Common myeloid progenitor, CD34-positive (primary cell): Measurements from ENCODE around the gene PHF19.

Source experiments
- CTCF ChIA-PET: fragments of 350-600 bp; sonication (Branson Sonifier 250); formaldehyde crosslinking; loops from one replicate; lab custom pipeline; 2021; ENCODE audit warnings: antibody characterized with exemption; lab: Charles Lee
- POLR2A ChIA-PET: fragments of 350-600 bp; sonication (Branson Sonifier 250); formaldehyde crosslinking; loops from one replicate; lab custom pipeline; 2021; ENCODE audit warnings: antibody characterized with exemption; lab: Charles Lee
- DNase-seq, 3 donors: peaks; one replicate each; pipeline versions ENCODE4 v3.0.0 to v3.0.0-alpha.2; 2013
- H3K27ac ChIP-seq, 2 experiments: 1 replicate in 1 of 2; 2 replicates in 1 of 2; pipeline ENCODE4 v1.7.0; 2013; ENCODE audit warnings: inconsistent platforms in 2 of 2, low read length in 2 of 2, mild to moderate bottlenecking in 2 of 2, low read depth in 1 of 2, moderate library complexity in 1 of 2; ENCODE audit not compliant: severe bottlenecking in 2 of 2, insufficient read depth in 1 of 2, poor library complexity in 1 of 2
- H3K27me3 ChIP-seq, 5 experiments: replicated peaks in 2 of 5; 1 replicate in 3 of 5; 2 replicates in 2 of 5; pipeline versions ENCODE4 v1.6.1 to v1.7.0; 2013; ENCODE audit warnings: low read length in 4 of 5, mild to moderate bottlenecking in 2 of 5, moderate library complexity in 2 of 5, inconsistent platforms in 1 of 5; ENCODE audit not compliant: insufficient read depth in 5 of 5, control insufficient read depth in 4 of 5
- H3K36me3 ChIP-seq, 4 experiments: 1 replicate in 2 of 4; 2 replicates in 2 of 4; pipeline versions ENCODE4 v1.6.1 to v1.7.0; 2013; ENCODE audit warnings: low read length in 3 of 4, control low read depth in 1 of 4, mild to moderate bottlenecking in 1 of 4; ENCODE audit not compliant: control insufficient read depth in 4 of 4, insufficient read depth in 4 of 4
- H3K4me1 ChIP-seq, 4 experiments: 1 replicate in 3 of 4; 2 replicates in 1 of 4; pipeline versions ENCODE4 v1.6.1 to v1.7.1; 2013; ENCODE audit warnings: low read length in 3 of 4, mild to moderate bottlenecking in 3 of 4, control low read depth in 1 of 4, inconsistent platforms in 1 of 4, moderate library complexity in 1 of 4; ENCODE audit not compliant: control insufficient read depth in 4 of 4, insufficient read depth in 4 of 4; ENCODE audit errors: control extremely low read depth in 1 of 4
- H3K4me3 ChIP-seq, 7 experiments: 1 replicate in 4 of 7; 2 replicates in 3 of 7; pipeline versions ENCODE4 v1.5.1 to v1.7.0; 2013; ENCODE audit warnings: mild to moderate bottlenecking in 7 of 7, low read length in 6 of 7, moderate library complexity in 6 of 7, inconsistent platforms in 2 of 7, low read depth in 2 of 7, control low read depth in 1 of 7; ENCODE audit not compliant: insufficient read depth in 4 of 7, control insufficient read depth in 1 of 7; ENCODE audit errors: extremely low read depth in 1 of 7
- H3K9me3 ChIP-seq, 5 experiments: 1 replicate in 4 of 5; 2 replicates in 1 of 5; pipeline versions ENCODE4 v1.6.1 to v1.7.1; 2013; ENCODE audit warnings: low read length in 4 of 5, mild to moderate bottlenecking in 2 of 5, inconsistent platforms in 1 of 5, low read depth in 1 of 5, moderate library complexity in 1 of 5; ENCODE audit not compliant: control insufficient read depth in 4 of 5, insufficient read depth in 2 of 5; ENCODE audit errors: control extremely low read depth in 1 of 5
- WGBS: methylation state at CpG from one replicate; pipeline ENCODE4 v1.1.5; 2013; ENCODE audit not compliant: insufficient coverage; 5-methylcytosine and 5-hydroxymethylcytosine counted together

Gene PHF19

DNA sequence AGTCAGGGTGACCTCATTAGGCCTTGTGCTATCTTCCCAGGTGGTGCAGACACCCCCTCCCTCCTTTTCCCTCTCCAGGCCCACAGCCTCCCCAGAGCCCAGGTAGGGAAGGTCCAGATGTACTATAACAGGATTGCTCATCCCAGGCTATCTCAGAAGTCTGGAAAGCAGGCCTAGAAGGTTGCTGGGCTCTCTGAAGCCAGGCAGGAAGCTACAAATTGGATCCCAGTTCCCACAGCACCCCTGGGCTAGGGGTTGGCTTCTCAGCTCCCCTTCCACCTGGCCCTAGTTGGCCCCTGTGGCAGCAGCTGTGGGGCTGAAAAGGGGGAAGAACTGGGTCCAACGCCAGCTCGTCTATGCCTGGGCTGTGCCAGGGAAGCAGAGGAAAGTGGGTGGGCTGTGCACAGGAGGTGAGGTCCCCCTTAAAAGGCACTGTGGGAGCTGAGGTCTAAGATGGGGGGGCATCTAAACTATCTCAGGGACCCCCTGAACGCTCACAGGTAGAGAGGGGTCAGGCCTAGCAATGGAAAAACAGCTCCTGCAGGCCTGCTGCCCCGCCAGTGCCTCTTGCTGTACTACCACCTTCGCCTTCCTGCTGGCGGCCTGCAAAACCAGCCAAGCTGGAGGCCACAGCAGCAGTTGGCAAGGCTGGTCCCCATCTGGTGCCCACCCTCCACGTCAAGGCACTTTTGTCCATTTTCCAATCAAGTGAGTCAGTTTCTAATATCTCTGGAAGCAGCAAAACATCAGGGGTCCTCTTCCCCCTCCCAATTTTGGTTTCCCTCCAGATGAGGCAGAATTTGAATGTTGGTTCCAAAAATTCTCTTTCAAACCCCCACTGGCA, 20.9 kb downstream of the PHF19 start:
- no peak overlapping the region for H3K4me3 ChIP-seq
- ChIA-PET POLR2A (no interaction called here), CTCF (no interaction called here)
- H3K36me3 ChIP-seq = peaks cover 20 to 77% (median 54%) of the 10 kb centered on the region in 4 experiments
- DNase-seq = no peak
- H3K27ac ChIP-seq = peak overlapping the region in 1 of 2 experiments; percentile 2
- peaks cover 0 to 9% (median 2%) of the 10 kb centered on the region in 4 experiments for H3K4me1 ChIP-seq
- WGBS = 100% methylated on average over 7 of the region's 7 CpGs
- H3K9me3 ChIP-seq = no peaks in the 10 kb centered on the region
- no peaks in the 10 kb centered on the region for H3K27me3 ChIP-seq

- Histone ChIP-seq H3K4me3 (no peak overlapping the region), H3K4me1 (peaks cover 0 to 9% (median 2%) of the 10 kb centered on the region in 4 experiments), H3K27ac (no peak overlapping the region), H3K9me3 (no peaks in the 10 kb centered on the region), H3K36me3 (peaks cover 16 to 65% (median 45%) of the 10 kb centered on the region in 4 experiments), H3K27me3 (no peaks in the 10 kb centered on the region)
- CTCF ChIA-PET = no interaction called here
- 100% methylated on average over 1 of the region's 3 CpGs for WGBS
- POLR2A ChIA-PET = no interaction called here
- no peak for DNase-seq
Observed at GRCh38 chr9:120854596-120855327, 22.2 kb downstream of the PHF19 start.

DNA sequence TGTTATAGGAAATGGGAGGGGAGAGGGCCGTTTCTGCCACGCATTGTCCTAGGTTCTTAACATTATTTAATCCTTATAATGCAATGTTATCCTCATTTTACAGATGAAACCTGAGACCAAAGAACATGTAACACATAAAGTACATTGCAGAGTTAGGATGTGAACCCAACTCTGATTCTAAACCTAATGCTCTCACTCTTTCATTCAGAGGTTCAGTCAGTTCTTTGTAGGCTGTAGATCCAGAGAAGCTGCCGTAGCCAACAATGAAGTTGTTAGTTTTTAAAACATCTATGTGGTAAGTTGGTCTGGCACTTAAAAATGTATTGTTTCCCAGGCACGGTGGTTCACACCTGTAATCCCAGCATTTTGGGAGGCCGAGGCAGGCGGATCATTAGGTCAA, 23.8 kb downstream of the PHF19 start:
- ChIA-PET POLR2A (no interaction called here), CTCF (interaction anchor here (1.0 to 1.5 kb wide), 3 partner anchors 13 to 97 kb away, joined by 3 to 8 read pairs (median 3); no protein-coding TSS in a partner anchor)
- Histone ChIP-seq H3K36me3 (peaks cover 14 to 55% (median 33%) of the 10 kb centered on the region in 4 experiments), H3K9me3 (no peaks in the 10 kb centered on the region), H3K27ac (peak overlapping the region in 1 of 2 experiments; percentile 35), H3K27me3 (no peaks in the 10 kb centered on the region), H3K4me1 (peaks cover 0 to 9% (median 2%) of the 10 kb centered on the region in 4 experiments), H3K4me3 (no peak overlapping the region)
- no CpG with 5 or more reads among the region's 6 CpGs for WGBS
- DNase-seq = no peak

GRCh38 chr9:120852240-120853010, 24.6 kb downstream of the PHF19 start:
- no peak for DNase-seq
- no peak overlapping the region for H3K4me3 ChIP-seq
- H3K9me3 ChIP-seq = no peaks in the 10 kb centered on the region
- POLR2A ChIA-PET = no interaction called here
- H3K27me3 ChIP-seq = no peaks in the 10 kb centered on the region
- CTCF ChIA-PET = interaction anchor here (0.6 to 1.5 kb wide), 4 partner anchors 12 to 96 kb away, joined by 3 to 8 read pairs (median 3); no protein-coding TSS in a partner anchor
- peaks cover 11 to 54% (median 26%) of the 10 kb centered on the region in 4 experiments for H3K36me3 ChIP-seq
- no peak overlapping the region for H3K27ac ChIP-seq
- 29% methylated on average over 1 of the region's 5 CpGs for WGBS
- peaks cover 0 to 9% (median 2%) of the 10 kb centered on the region in 4 experiments for H3K4me1 ChIP-seq

- Histone ChIP-seq H3K36me3 (peaks cover 6 to 46% (median 21%) of the 10 kb centered on the region in 4 experiments), H3K27me3 (no peaks in the 10 kb centered on the region), H3K9me3 (no peaks in the 10 kb centered on the region), H3K27ac (no peak overlapping the region), H3K4me3 (no peak overlapping the region), H3K4me1 (peaks cover 0 to 9% (median 2%) of the 10 kb centered on the region in 4 experiments)
- CTCF ChIA-PET = interaction anchor here (0.7 to 1.2 kb wide), 2 partner anchors 18 to 501 kb away, joined by 3 read pairs; no protein-coding TSS in a partner anchor
- 100% methylated on average over 1 of the region's 1 CpG for WGBS
- POLR2A ChIA-PET = no interaction called here
- DNase-seq = no peak
Observed at GRCh38 chr9:120851449-120851848, 25.5 kb downstream of the PHF19 start.

GRCh38 chr9:120850315-120850714, 26.7 kb downstream of the PHF19 start:
- H3K27ac ChIP-seq = no peak overlapping the region
- H3K4me1 ChIP-seq = peaks cover 0 to 9% (median 2%) of the 10 kb centered on the region in 4 experiments
- ChIA-PET CTCF (no interaction called here), POLR2A (no interaction called here)
- H3K36me3 ChIP-seq = peaks cover 3 to 45% (median 15%) of the 10 kb centered on the region in 4 experiments
- WGBS = 100% methylated on average over 2 of the region's 3 CpGs
- no peaks in the 10 kb centered on the region for H3K27me3 ChIP-seq
- H3K9me3 ChIP-seq = no peaks in the 10 kb centered on the region
- no peak overlapping the region for H3K4me3 ChIP-seq
- no peak for DNase-seq
